Adrenal gland (tissue), 5 donors: Measurements from ENCODE around the gene SMARCC1.

Experiments
- POLR2A ChIP-seq, 2 donors: fragments of 450-650 bp; IDR thresholded peaks; one replicate each; pipeline ENCODE4 v1.6.1; 2017; ENCODE audit warnings: antibody characterized with exemption in 2 of 2, mild to moderate bottlenecking in 2 of 2, moderate library complexity in 1 of 2
- TF ChIP-seq, protein P1 (sequence below), 6 experiments: fragments of 450-650 bp in 4 of 6; fragments of 200-600 bp in 2 of 6; sonication (generic) in 1 of 6; IDR thresholded peaks; 1 replicate in 5 of 6; 2 replicates in 1 of 6; pipeline versions ENCODE4 v1.5.1 to v1.8.0; 2016 to 2021; ENCODE audit warnings: antibody characterized with exemption in 6 of 6, mild to moderate bottlenecking in 2 of 6, moderate library complexity in 1 of 6
- donor health status: DM: no; HTN: no; CAD: no.

GRCh38 chr3:47541583-47542108 is 240.0 kb downstream of the SMARCC1 start:
- TF ChIP-seq, protein P1, sequence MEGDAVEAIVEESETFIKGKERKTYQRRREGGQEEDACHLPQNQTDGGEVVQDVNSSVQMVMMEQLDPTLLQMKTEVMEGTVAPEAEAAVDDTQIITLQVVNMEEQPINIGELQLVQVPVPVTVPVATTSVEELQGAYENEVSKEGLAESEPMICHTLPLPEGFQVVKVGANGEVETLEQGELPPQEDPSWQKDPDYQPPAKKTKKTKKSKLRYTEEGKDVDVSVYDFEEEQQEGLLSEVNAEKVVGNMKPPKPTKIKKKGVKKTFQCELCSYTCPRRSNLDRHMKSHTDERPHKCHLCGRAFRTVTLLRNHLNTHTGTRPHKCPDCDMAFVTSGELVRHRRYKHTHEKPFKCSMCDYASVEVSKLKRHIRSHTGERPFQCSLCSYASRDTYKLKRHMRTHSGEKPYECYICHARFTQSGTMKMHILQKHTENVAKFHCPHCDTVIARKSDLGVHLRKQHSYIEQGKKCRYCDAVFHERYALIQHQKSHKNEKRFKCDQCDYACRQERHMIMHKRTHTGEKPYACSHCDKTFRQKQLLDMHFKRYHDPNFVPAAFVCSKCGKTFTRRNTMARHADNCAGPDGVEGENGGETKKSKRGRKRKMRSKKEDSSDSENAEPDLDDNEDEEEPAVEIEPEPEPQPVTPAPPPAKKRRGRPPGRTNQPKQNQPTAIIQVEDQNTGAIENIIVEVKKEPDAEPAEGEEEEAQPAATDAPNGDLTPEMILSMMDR (IDR thresholded peaks at IDR 0.05) = no peak
- TF ChIP-seq POLR2A (IDR thresholded peaks at IDR 0.05) = no peak
